Cardiac muscle cell (in vitro differentiated cells and primary cell): Measurements from ENCODE around the gene CASK. TPM values are rescaled to one million over a fixed set of nuclear protein-coding genes. Genes with fewer than 3 reads are reported as not detected.
"Not testable (repeated sequence)": the region's sequence is repeated elsewhere in the genome, so short reads cannot be mapped to it uniquely, and the experiment has no call there.

Source experiments
- DNase-seq, 2 donors: peaks; one replicate each; pipeline versions ENCODE4 v3.0.0 to v3.0.0-alpha.2; 2010 to 2017; ENCODE audit warnings: low read depth in 1 of 2, low spot score in 1 of 2
- H3K27ac ChIP-seq: fragments of 200-600 bp; sonication (generic); 2 replicates; pipeline ENCODE4 v1.5.1; 2016
- H3K27me3 ChIP-seq: fragments of 200-600 bp; sonication (generic); 2 replicates; pipeline ENCODE4 v1.6.0; 2016; ENCODE audit warnings: control low read depth
- H3K36me3 ChIP-seq: fragments of 200-600 bp; sonication (generic); 2 replicates; pipeline ENCODE4 v1.5.1; 2016; ENCODE audit warnings: control low read depth
- H3K4me1 ChIP-seq: fragments of 200-600 bp; sonication (generic); 2 replicates; pipeline ENCODE4 v1.8.1; 2017; ENCODE audit warnings: low read depth, mild to moderate bottlenecking, mixed run types
- H3K4me3 ChIP-seq: fragments of 200-600 bp; sonication (generic); 2 replicates; pipeline ENCODE4 v1.5.1; 2016; ENCODE audit warnings: mild to moderate bottlenecking
- H3K9me3 ChIP-seq: fragments of 200-600 bp; sonication (generic); 2 replicates; pipeline ENCODE4 v1.5.1; 2017; ENCODE audit warnings: low read depth, mild to moderate bottlenecking, control low read depth
- CTCF ChIP-seq: IDR thresholded peaks from 2 replicates; pipeline ENCODE4 v1.5.1; 2012; ENCODE audit warnings: low read depth, mild to moderate bottlenecking, low read length
- polyA plus RNA-seq: library from polyadenylated mRNA; unstranded; fragments of >200 nt; fragmentation: Nextera tagmentation; extraction: Ambion mirVana; gene quantifications from 2 replicates; pipeline ENCODE4 v1.2.1, GENCODE V29; 2016
- total RNA-seq: library from RNA; depleted of rRNA; stranded (reverse); fragments of >200 nt; gene quantifications from 2 replicates; pipeline ENCODE4 v1.2.3, GENCODE V29; 2016

The CASK gene
- total and polyA plus RNA-seq, 2 experiments from 2014 or later: 40.0 to 44.6 TPM

- peaks cover 18% of the 10 kb centered on the region for H3K4me1 ChIP-seq
- no peak overlapping the region for H3K4me3 ChIP-seq
- H3K9me3 ChIP-seq: no peaks in the 10 kb centered on the region
- H3K36me3 ChIP-seq: no peaks in the 10 kb centered on the region
- H3K27me3 ChIP-seq: no peaks in the 10 kb centered on the region
- no peak for TF ChIP-seq CTCF
- no peak for DNase-seq
- H3K27ac ChIP-seq: no peak overlapping the region
Measured at GRCh38 chrX:41616255-41616654, 307.1 kb downstream of the CASK start.

GRCh38 chrX:41608244-41608643, 315.1 kb downstream of the CASK start:
- no peak for DNase-seq
- TF ChIP-seq CTCF: no peak
- H3K9me3 ChIP-seq: no peaks in the 10 kb centered on the region
- no peaks in the 10 kb centered on the region for H3K27me3 ChIP-seq
- H3K27ac ChIP-seq: no peak overlapping the region
- no peak overlapping the region for H3K4me3 ChIP-seq
- H3K4me1 ChIP-seq: no peaks in the 10 kb centered on the region
- peaks cover 5% of the 10 kb centered on the region for H3K36me3 ChIP-seq

DNA sequence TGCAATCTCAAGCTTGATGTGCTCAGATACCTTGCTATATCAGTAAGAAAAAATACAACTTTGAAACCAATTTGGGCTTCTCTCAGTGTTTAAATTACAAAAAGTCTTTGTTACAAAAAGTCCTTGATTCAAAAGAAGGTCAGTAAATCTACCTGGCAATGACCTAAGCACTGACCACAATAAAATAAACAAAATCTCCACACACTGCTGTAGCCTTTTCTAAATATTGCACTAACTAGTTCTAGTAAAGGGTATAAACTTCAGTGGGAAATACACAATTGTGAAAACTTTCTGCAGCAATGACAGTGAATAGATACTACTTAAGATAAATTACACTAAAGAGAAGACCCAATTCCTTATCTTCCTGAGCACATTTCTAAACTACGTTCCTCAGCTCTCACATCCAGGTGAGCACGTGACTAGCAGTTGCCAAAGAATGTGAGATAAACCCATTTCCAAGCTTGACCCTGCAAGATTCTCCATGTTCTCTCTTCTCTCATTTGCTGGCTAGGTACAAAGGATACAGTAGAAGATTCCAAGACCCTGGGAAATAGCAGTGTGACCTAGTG, 316.0 kb downstream of the CASK start:
- Histone ChIP-seq H3K4me3 (no peak overlapping the region), H3K36me3 (peaks cover 5% of the 10 kb centered on the region), H3K27ac (no peak overlapping the region), H3K9me3 (no peaks in the 10 kb centered on the region), H3K27me3 (no peaks in the 10 kb centered on the region), H3K4me1 (no peaks in the 10 kb centered on the region)
- DNase-seq: no peak
- no peak for TF ChIP-seq CTCF

DNA sequence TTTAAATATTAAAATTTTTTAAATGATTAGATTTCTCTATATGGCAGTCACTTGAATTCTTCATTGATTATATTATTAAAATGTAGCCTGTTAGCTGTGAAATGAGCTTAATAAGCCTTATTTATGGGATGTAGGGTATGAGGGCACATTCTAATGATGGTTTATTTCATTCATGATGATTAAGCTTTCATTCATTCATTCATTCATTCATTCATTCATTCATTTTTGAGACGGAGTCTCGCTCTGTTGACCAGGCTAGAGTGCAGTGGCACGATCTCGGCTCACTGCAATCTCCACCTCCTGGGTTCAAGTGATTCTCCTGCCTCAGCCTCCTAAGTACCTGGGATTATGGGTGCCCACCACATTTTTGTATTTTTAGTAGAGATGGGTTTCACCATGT, 317.3 kb downstream of the CASK start:
- not testable (repeated sequence) for H3K9me3 ChIP-seq, H3K27ac ChIP-seq, H3K4me3 ChIP-seq, H3K36me3 ChIP-seq, DNase-seq, H3K27me3 ChIP-seq, H3K4me1 ChIP-seq

DNA sequence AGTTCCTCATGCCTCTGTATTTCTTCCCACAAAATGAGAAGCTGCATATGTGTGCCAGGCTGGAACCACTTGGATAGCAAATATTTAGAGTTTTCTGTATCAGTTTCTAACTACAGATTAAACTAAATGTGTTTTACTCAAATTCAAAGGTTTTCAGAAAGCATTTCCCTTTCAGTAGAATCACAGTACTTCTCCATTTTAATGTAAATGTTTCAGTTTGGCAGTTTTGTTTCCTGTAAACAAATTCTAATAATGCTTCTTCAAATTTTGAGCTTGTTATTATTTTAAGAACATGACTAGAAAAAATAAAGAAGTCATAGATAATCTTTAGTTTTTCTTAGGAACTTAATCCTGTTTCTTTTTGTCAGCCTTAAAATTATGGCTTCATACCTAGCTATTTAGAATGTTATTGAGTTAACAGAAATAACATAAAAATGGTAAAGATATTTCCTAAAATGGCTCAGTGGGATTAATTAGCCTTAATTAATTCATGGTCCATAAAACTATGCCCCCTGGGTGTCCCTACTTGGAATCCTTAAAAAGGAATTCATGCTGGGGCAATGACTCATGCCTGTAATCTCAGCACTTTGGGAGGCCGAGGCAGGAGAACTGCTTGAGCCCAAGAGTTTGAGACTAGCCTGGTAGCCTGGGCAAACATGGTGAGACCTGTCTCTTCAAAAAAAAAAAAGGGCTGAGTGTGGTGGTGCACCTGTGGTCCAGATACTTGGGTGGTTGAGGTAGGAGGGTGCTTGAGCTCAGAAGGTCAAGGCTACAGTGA, 318.4 kb downstream of the CASK start:
- no peak overlapping the region for H3K27ac ChIP-seq
- H3K9me3 ChIP-seq: no peaks in the 10 kb centered on the region
- peaks cover 4% of the 10 kb centered on the region for H3K36me3 ChIP-seq
- DNase-seq: no peak
- H3K4me1 ChIP-seq: no peaks in the 10 kb centered on the region
- no peak overlapping the region for H3K4me3 ChIP-seq
- TF ChIP-seq CTCF: no peak
- H3K27me3 ChIP-seq: no peaks in the 10 kb centered on the region

DNA sequence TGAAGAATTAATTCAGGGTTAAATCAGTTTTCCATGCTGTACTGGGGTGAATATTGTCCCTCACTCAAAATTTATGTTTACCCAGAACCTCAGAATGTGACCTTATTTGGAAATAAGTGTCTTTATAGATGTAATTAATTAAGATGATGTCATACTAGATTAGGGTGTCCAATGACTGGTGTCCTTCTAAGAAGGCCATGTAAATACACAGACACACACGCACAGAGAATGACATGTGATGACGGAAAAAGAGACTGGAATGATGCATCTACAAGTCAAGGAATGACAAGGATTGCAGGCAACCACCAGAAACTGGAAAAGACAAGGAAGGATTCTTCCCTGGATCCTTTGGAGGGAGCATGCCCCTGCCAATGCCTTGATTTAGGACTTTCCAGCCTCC, 319.2 kb downstream of the CASK start:
- H3K27me3 ChIP-seq: no peaks in the 10 kb centered on the region
- H3K4me3 ChIP-seq: no peak overlapping the region
- no peaks in the 10 kb centered on the region for H3K9me3 ChIP-seq
- H3K36me3 ChIP-seq: no peaks in the 10 kb centered on the region
- no peak for DNase-seq
- H3K4me1 ChIP-seq: no peaks in the 10 kb centered on the region
- no peak for TF ChIP-seq CTCF
- H3K27ac ChIP-seq: no peak overlapping the region
